Fibroblast of lung (primary cell): ENCODE measurements around the gene ADAM11.

ENCODE experiments used
- CTCF ChIP-seq, 2 donors: IDR thresholded peaks in 1 of 2; conservative IDR thresholded peaks in 1 of 2; 1 replicate in 1 of 2; 2 replicates in 1 of 2; pipeline ENCODE4 v1.5.1; 2011 to 2012; ENCODE audit warnings: low read length in 2 of 2, control low read depth in 1 of 2, inconsistent platforms in 1 of 2, low read depth in 1 of 2, mild to moderate bottlenecking in 1 of 2
- EZH2 ChIP-seq: IDR thresholded peaks from 2 replicates; pipeline ENCODE4 v1.5.1; 2012; ENCODE audit warnings: low read length, control low read depth, mild to moderate bottlenecking; ENCODE audit errors: missing control alignments

GRCh38 chr17:44770166-44770925 lies 11.6 kb downstream of the ADAM11 start:
- no peak for TF ChIP-seq CTCF (conservative IDR thresholded peaks at IDR 0.05 in 1 of 2, IDR thresholded peaks at IDR 0.05 in 1 of 2; ENCODE audit: low read depth in 1 of 2, low read length in 2 of 2)
- no peak for TF ChIP-seq EZH2
